Measurements from ENCODE around the gene SPSB3. TPM values are rescaled to one million over a fixed set of nuclear protein-coding genes. Genes with fewer than 3 reads are reported as not detected.

Gene SPSB3
- total and polyA plus RNA-seq, 7 donors = 34.4 to 98.4 (median 61.4) TPM

DNA sequence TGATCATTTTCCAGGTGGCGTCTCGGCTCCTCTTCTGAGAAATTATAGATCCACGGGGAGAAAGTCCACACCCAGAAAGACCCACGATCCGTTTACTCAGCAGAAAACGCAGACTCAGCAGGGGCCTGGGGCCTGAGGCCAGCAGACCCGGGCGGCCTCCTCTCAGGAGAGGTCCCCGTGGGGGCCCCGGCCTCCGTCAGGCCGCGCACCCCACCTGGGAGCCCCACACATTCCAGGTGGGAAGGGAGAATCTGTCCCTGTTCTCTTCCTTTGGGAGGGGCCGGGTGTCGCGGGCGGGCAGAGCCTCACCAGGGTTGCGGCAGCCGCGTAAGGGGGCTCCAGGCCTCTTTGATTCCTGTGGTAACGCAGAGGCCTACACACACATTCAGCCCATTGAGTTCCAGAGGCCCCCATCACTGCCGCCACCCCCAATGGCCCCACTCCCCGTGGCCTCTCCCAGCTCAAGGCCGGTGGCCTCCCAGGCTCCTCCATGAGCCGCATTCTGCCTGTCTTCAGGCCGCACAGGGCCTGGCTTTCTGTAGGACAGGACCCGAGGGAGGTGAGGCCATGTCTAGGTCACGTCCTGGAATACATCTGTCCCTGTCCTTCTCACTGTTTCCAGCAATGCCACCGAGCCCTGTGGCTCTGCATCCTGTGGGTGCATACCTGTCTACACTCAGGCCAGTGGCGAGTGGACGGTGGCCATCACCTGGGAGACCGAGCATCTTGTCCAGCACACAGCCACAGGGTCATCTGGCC, 12.7 kb upstream of the SPSB3 start:
- Histone ChIP-seq H3K4me1 (no peaks in the 10 kb centered on the region), H3K27me3 (no peaks in the 10 kb centered on the region), H3K9me3 (no peaks in the 10 kb centered on the region), H3K27ac (no peak overlapping the region), H3K4me3 (no peak overlapping the region), H3K36me3 (peaks cover 0 to 15% (median 0%) of the 10 kb centered on the region in 4 donors)
- TF ChIP-seq, protein P1, sequence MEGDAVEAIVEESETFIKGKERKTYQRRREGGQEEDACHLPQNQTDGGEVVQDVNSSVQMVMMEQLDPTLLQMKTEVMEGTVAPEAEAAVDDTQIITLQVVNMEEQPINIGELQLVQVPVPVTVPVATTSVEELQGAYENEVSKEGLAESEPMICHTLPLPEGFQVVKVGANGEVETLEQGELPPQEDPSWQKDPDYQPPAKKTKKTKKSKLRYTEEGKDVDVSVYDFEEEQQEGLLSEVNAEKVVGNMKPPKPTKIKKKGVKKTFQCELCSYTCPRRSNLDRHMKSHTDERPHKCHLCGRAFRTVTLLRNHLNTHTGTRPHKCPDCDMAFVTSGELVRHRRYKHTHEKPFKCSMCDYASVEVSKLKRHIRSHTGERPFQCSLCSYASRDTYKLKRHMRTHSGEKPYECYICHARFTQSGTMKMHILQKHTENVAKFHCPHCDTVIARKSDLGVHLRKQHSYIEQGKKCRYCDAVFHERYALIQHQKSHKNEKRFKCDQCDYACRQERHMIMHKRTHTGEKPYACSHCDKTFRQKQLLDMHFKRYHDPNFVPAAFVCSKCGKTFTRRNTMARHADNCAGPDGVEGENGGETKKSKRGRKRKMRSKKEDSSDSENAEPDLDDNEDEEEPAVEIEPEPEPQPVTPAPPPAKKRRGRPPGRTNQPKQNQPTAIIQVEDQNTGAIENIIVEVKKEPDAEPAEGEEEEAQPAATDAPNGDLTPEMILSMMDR (IDR thresholded peaks at IDR 0.05) = no peak
- TF ChIP-seq POLR2A (IDR thresholded peaks at IDR 0.05) = no peak
- TF ChIP-seq EP300 (IDR thresholded peaks at IDR 0.05) = no peak
- no peak for TF ChIP-seq POLR2AphosphoS5 (IDR thresholded peaks at IDR 0.05)
- intact Hi-C loops (cut with DNase I) = no loop called here
- DNase-seq = no peak
- WGBS, 2 donors = 83 to 85% methylated on average over 32 of the region's 32 CpGs

GRCh38 chr16:1794221-1794871, 12.0 kb upstream of the SPSB3 start:
- TF ChIP-seq POLR2A (IDR thresholded peaks at IDR 0.05) (no peak), EP300 (IDR thresholded peaks at IDR 0.05) (no peak), POLR2AphosphoS5 (IDR thresholded peaks at IDR 0.05) (no peak)
- TF ChIP-seq, protein P1 (IDR thresholded peaks at IDR 0.05) = no peak
- H3K9me3 ChIP-seq = no peaks in the 10 kb centered on the region
- DNase-seq = peak; percentile 62
- no peak overlapping the region for H3K27ac ChIP-seq
- no peak overlapping the region for H3K4me3 ChIP-seq
- H3K36me3 ChIP-seq = peaks cover 0 to 21% (median 4%) of the 10 kb centered on the region in 4 donors
- WGBS, 2 donors = 31 to 63% methylated on average over 18 of the region's 18 CpGs
- no peaks in the 10 kb centered on the region for H3K27me3 ChIP-seq
- intact Hi-C loops (cut with DNase I) = no loop called here
- no peaks in the 10 kb centered on the region for H3K4me1 ChIP-seq

DNA sequence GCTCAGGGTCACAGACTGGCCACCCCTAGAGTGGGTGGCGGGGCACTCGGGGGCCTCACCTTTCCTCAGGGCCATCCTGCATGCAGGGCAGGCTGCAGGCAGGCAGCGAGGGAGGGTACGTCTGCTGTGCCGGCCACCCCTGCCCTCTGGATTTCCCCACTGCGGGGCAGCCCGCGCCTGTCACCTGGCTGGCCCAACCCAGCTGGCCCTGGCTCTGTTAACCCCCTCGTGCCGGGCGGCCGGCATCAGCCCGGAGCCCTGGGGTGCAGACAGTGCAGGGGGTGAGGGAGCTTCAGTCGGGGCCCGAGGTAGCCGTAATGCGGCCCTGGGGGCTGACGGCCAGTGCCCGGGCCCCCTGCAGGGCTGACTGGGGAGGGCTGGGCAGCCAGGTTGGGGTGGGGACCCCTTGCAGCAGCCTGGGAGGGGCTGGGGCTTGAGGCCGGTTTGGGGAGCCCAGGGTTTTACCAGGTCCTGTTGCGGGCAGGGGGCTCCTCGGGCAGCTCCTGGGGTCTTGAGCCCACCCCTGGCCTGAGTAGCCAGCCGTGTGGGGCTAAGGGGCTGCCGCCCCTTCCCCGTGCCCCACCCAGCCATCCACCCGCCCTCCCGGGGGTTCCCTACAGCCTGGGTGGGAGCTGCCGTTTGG, 11.3 kb upstream of the SPSB3 start, which contains the start of gene IGFALS:
TSS of gene IGFALS (minus strand) at position 128 of the 643 bp plus-strand sequence. CDS start at position 75, 53 bp downstream.
- DNase-seq = no peak
- WGBS, 2 donors = 20 to 64% methylated on average over 28 of the region's 28 CpGs
- H3K27ac ChIP-seq = no peak within 1 kb of the TSS

GRCh38 chr16:1792836-1793577, 10.6 kb upstream of the SPSB3 start:
- H3K4me1 ChIP-seq = no peaks in the 10 kb centered on the region
- H3K9me3 ChIP-seq = no peaks in the 10 kb centered on the region
- WGBS, 2 donors = 78 to 88% methylated on average over 33 of the region's 33 CpGs
- H3K36me3 ChIP-seq = peaks cover 0 to 34% (median 15%) of the 10 kb centered on the region in 4 donors
- no peaks in the 10 kb centered on the region for H3K27me3 ChIP-seq
- no peak overlapping the region for H3K27ac ChIP-seq
- DNase-seq = no peak
- TF ChIP-seq POLR2AphosphoS5 (IDR thresholded peaks at IDR 0.05) = no peak
- TF ChIP-seq POLR2A (IDR thresholded peaks at IDR 0.05) = no peak
- no peak for TF ChIP-seq EP300 (IDR thresholded peaks at IDR 0.05)
- TF ChIP-seq, protein P1 (IDR thresholded peaks at IDR 0.05) = no peak
- intact Hi-C loops (cut with DNase I) = no loop called here
- H3K4me3 ChIP-seq = no peak overlapping the region

More for the DNA sequence above, 11.3 kb upstream of the SPSB3 start, which contains the start of gene IGFALS:
- Histone ChIP-seq H3K4me3 (no peak within 1 kb of the TSS), H3K9me3 (no peaks in the 10 kb centered on the region), H3K4me1 (no peaks in the 10 kb centered on the region), H3K27me3 (no peaks in the 10 kb centered on the region), H3K36me3 (peaks cover 0 to 28% (median 9%) of the 10 kb centered on the region in 4 donors)
- TF ChIP-seq POLR2A (IDR thresholded peaks at IDR 0.05) (no peak), POLR2AphosphoS5 (IDR thresholded peaks at IDR 0.05) (no peak), EP300 (IDR thresholded peaks at IDR 0.05) (no peak)
- TF ChIP-seq, protein P1 (IDR thresholded peaks at IDR 0.05) = no peak
- intact Hi-C loops (cut with DNase I) = no loop called here
